ENCODE data around the gene SSR1. TPM values are rescaled to one million over a fixed set of nuclear protein-coding genes. Genes with fewer than 3 reads are reported as not detected.

SSR1 gene
- polyA plus RNA-seq, 1 donor = 134 TPM

DNA sequence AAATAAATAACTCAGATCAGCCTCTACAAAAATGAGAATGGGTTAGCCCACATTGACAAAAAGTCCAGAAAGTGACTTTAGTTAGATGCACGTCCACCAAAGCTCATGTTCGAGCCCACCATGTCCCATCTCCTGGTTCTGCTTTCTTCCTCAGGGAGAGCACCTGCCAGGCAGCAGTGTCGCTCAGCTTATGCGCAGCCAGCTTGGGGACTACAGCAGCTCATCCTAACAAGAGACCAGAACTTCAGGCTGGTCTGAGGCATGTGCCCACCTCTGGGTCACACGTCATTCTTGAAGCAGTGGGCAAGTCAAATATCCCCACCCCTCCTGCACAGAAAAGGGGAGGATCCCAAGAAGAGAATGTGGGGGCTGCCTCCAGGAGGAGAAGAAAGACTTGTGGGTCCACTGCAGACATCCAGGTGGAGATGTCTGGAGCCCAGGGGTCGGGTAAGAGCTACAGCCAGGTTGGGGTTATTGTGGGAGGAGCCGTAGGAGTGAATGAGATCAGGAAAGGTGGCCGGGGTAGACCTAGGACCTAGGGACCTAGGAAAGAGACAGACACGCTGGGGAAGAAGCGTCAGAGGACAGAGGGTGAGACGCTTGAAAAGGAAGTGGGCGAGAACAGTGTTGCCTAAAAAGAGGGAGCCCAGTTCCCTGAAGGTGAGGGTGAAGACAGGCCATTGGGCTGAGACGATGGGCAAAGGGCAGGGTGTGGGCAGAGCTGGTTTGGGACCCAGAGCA lies 52.5 kb downstream of the SSR1 start:
- DNase-seq = no peak

- no peak for DNase-seq
Measured at GRCh38 chr6:7258231-7258763, 54.7 kb downstream of the SSR1 start.

DNA sequence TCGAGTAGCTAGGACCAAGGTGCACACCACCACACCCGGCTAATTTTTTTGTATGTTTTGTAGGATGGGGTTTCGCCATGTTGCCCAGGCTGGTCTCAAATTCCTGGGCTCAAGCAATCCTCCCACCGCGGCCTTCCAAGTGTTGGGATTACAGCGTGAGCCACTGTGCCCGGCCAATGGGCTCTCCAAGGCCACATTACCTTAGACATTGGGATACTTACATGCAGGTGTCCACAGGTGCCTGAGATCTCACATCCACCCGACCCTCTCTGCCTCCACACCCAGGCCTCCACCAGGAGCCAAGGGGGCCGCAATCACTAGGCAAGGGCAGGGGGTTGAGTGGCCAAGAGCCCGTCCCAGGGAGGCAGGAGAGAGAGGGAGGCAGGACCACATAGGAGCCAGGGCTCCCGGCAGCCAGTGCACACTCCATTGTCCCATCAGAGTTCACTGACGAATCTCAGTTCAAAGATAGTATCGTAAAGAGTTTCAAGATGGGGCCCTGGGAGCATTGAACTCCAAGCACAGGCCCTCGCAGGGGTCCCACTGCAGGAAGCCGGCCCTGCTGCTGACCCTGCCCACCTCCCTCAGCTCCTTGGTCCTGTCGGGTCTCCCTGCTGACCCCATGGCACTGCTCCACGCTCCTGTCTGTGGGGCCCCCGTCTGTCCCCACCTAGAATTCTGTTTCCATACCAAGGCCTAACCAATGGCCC lies 55.3 kb downstream of the SSR1 start:
- DNase-seq = no peak

- no peak for DNase-seq
Measured at GRCh38 chr6:7256785-7257184, 56.2 kb downstream of the SSR1 start.

- no peak for DNase-seq
Measured at GRCh38 chr6:7255918-7256317, 57.1 kb downstream of the SSR1 start.

DNA sequence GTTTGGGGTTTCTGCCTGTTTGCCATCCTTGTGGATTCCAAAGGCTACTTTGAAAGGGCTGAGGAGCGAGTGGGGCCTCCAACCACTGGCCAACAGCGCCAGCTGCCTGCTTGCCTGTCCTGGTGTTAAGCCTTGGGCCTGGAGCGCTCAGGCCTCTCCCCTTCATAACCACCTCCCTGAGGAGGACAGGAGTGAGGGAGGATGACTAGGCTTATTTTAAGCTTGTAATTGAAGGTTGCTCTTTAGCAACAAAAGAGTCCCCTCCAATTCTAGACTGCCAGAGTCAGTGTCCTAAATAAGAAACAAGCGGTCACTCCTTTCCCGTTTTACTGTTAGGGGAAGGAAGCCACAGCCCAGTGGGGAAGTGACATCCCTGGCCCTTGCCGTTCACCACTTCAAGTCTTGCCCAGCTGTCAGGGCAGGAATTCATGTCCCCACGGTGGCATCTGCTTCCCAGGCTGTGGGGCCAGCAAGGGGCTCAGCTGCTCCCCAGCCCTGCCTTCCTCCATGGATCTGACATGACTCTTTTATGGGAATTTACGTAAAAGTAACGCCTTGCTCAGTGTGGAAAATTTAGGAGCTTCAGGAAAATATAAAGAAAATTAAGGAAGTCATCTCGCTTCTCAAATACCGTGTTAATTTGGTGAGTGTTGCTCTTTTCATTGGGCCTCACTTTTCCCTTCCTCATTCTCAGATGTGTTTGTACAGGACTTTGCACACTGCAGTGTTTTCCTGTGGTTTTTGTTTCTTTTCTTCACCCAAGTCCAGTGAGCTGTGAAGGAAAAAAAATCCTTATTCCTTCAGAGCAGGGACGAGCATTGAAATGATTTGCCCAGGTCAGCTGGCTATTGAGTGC lies 57.8 kb downstream of the SSR1 start:
- no peak for DNase-seq

GRCh38 chr6:7252390-7252789 lies 60.6 kb downstream of the SSR1 start:
- no peak for DNase-seq

- no peak for DNase-seq
Measured at GRCh38 chr6:7251646-7252260, 61.2 kb downstream of the SSR1 start.

DNA sequence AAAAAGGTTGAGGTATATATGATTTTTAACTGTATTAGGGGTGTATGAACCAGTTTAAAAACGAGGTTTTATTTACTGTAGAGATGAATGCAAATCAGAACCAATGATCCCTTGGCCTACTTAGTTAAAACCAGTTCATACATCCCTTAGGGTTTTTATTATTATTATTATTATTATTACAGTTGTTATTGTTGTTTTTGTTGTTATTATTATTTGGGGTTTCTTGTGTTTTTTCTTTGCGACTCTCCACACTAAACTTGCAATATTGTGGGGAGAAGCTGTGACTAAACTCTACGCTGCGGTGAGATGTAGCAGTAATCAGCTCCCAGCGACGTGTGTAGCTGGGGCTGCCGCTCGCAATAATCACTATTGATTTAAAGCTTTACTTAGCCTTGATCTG lies 62.2 kb downstream of the SSR1 start:
- no peak for DNase-seq

GRCh38 chr6:7249946-7250643 lies 62.9 kb downstream of the SSR1 start:
- DNase-seq = no peak

- DNase-seq = no peak
Measured at GRCh38 chr6:7249391-7249790, 63.6 kb downstream of the SSR1 start.

GRCh38 chr6:7247828-7248227 lies 65.2 kb downstream of the SSR1 start:
- DNase-seq = no peak

GRCh38 chr6:7247179-7247456 lies 65.9 kb downstream of the SSR1 start:
- no peak for DNase-seq

DNA sequence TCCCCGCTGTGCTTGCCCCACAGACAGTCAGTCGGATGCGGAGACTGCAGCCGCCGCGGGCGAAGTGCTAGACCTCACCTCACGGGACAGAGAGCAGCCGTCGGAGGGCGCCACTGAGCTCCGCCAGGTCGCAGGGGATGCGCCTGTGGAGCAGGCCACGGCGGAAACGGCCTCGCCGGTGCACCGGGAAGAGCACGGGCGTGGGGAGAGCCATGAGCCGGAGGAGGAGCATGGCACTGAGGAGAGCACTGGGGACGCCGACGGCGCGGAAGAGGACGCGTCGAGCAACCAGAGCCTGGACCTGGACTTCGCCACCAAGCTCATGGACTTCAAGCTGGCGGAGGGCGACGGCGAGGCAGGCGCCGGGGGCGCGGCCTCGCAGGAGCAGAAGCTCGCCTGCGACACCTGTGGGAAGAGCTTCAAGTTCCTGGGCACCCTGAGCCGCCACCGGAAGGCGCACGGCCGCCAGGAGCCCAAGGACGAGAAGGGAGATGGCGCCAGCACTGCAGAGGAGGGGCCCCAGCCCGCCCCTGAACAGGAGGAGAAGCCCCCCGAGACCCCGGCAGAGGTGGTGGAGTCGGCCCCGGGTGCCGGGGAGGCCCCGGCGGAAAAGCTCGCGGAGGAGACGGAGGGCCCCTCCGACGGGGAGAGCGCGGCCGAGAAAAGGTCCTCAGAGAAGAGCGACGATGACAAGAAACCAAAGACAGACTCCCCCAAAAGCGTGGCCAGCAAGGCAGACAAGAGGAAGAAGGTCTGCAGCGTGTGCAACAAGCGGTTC lies 66.4 kb downstream of the SSR1 start:
- no peak for DNase-seq

GRCh38 chr6:7245668-7246393 lies 67.2 kb downstream of the SSR1 start:
- no peak for DNase-seq

DNA sequence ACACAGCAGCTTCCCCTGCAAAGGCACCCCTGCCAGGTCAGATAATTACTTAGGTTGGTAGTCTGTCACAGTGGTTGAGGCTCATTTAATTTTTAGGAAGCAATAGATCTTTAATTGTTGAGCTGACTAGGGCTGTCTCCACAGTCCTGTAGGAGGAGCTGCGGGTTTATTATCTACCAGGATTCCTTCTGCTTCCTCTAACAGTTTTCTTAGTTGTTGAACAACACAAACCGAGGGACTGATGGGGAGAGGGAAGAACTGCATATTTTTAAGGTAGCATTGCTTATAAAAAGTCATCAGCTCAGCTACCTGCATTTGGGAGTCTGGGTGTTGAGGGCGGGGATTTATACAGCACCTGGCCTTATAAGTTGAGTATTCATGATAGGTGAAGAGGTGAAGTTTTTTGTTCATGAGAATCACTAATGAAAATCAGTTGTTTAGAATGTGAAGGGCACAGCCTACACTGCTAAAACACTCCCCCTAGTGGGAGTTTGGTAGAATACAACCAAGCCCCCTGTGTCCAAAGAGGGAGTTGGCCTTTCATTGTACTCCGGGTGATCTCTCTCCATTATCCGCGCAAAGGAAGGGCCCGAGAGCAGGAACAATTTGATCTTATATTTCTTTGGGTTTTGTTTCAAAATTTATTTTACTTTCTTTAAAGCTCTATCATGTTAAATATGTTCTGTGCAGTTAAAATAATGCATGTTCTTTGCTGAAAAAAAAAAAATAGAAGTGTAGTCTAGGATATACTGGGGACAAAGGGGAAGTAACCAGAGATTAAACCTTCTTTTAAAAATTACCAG lies 69.6 kb downstream of the SSR1 start:
- peak; percentile 76 for DNase-seq

- DNase-seq = no peak
Measured at GRCh38 chr6:7242835-7243178, 70.2 kb downstream of the SSR1 start.

DNA sequence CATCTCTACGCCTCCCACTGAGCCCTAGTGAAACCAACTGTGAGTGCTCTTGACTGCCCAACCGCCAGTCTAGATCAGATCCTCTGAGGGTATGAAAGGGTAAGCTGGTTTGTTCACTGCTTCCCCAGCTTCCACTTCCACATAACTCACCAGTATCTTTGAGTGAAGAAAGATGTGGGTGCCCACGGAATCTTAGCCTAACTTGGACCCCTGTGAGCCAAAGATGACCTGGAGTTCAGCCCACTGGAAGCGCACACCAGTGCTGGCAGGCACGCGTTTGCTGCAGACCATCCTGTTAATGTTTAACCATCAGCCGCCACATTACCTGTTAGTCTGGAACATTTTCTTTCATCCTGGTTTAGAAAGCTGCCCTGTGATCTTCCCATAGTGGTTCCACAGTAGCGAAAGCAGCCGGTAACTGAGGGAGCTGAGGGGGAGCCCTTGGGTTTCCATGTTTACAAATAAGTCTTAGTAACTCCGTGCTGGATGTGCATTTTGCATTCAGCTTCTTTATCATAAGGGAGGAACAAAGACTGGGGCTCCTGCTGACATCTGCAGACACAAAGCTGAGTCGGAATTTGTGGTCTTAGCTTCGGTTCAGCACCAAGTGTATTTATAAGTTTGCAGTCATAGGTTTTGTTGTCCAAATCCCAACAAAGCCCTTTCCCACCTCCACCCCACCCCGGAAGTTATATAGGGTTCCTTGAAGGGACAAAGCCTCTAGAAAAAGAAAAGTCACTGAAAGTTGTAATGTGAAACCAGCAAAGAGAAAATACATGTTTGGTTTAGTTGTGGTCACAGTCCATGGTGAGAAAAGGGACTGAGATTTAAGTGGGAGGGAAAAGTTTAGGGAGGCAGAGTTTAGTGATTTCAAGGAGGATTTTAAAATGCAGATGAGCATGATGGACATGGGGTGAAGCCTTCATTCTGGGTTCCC lies 71.0 kb downstream of the SSR1 start:
- peak; percentile 71 for DNase-seq

Measured in left kidney (tissue), 2 donors.